GM18868 (cell line): ENCODE results near the gene ITPK1.
"Not testable (repeated sequence)": the region's sequence is repeated elsewhere in the genome, so short reads cannot be mapped to it uniquely, and the experiment has no call there.

Experiments
- ATAC-seq: cut with Tn5 transposase; IDR thresholded peaks from one replicate; pipeline ENCODE4 v1.9.1; 2021; ENCODE audit warnings: mild to moderate bottlenecking, moderate library complexity; ENCODE audit not compliant: unreplicated experiment

Gene ITPK1

GRCh38 chr14:93105856-93106255 is 9.9 kb downstream of the ITPK1 start:
- ATAC-seq: not testable (repeated sequence)

GRCh38 chr14:93105362-93105761 is 10.4 kb downstream of the ITPK1 start:
- no peak for ATAC-seq

GRCh38 chr14:93104961-93105360 is 10.8 kb downstream of the ITPK1 start:
- no peak for ATAC-seq

GRCh38 chr14:93103392-93104080 is 12.2 kb downstream of the ITPK1 start:
- ATAC-seq: peak; percentile 93

GRCh38 chr14:93102141-93102540 is 13.6 kb downstream of the ITPK1 start:
- no peak for ATAC-seq

- ATAC-seq: no peak
Measured at GRCh38 chr14:93101181-93101580, 14.5 kb downstream of the ITPK1 start.

GRCh38 chr14:93100570-93100969 is 15.2 kb downstream of the ITPK1 start:
- ATAC-seq: no peak

- no peak for ATAC-seq
Measured at GRCh38 chr14:93100100-93100499, 15.6 kb downstream of the ITPK1 start.

GRCh38 chr14:93099643-93100042 is 16.1 kb downstream of the ITPK1 start:
- ATAC-seq: no peak

GRCh38 chr14:93099196-93099595 is 16.5 kb downstream of the ITPK1 start:
- ATAC-seq: no peak

GRCh38 chr14:93096691-93097322 is 18.9 kb downstream of the ITPK1 start:
- ATAC-seq: no peak

- no peak for ATAC-seq
Measured at GRCh38 chr14:93095742-93096510, 19.8 kb downstream of the ITPK1 start.

- ATAC-seq: no peak
Measured at GRCh38 chr14:93094121-93094918, 21.4 kb downstream of the ITPK1 start.

- no peak for ATAC-seq
Measured at GRCh38 chr14:93092606-93093556, 22.8 kb downstream of the ITPK1 start.

- no peak for ATAC-seq
Measured at GRCh38 chr14:93091666-93092065, 24.1 kb downstream of the ITPK1 start.

- no peak for ATAC-seq
Measured at GRCh38 chr14:93090826-93091555, 24.7 kb downstream of the ITPK1 start.

- no peak for ATAC-seq
Measured at GRCh38 chr14:93089521-93090269, 26.0 kb downstream of the ITPK1 start.

- no peak for ATAC-seq
Measured at GRCh38 chr14:93086441-93087055, 29.2 kb downstream of the ITPK1 start.
